NCI-H1417 treated with DMSO at 0.1 percent for 48 hours (cell line): ENCODE data around the gene AAR2.

Experiments used
- DNase-seq: peaks from one replicate; lab custom pipeline; 2025; lab: John Stamatoyannopoulos, UW

Gene AAR2

GRCh38 chr20:36260316-36260715 lies 24.0 kb downstream of the AAR2 start:
- DNase-seq, result no peak

GRCh38 chr20:36261389-36262105 lies 25.3 kb downstream of the AAR2 start:
- DNase-seq, result no peak

- no peak for DNase-seq
Observed at GRCh38 chr20:36262440-36262839, 26.2 kb downstream of the AAR2 start.

GRCh38 chr20:36264426-36265246 lies 28.4 kb downstream of the AAR2 start:
- no peak for DNase-seq

- no peak for DNase-seq
Observed at GRCh38 chr20:36266189-36266588, 29.9 kb downstream of the AAR2 start.

- DNase-seq, result no peak
Observed at GRCh38 chr20:36267605-36268381, 31.5 kb downstream of the AAR2 start.

- no peak for DNase-seq
Observed at GRCh38 chr20:36268440-36269342, 32.4 kb downstream of the AAR2 start.

- no peak for DNase-seq
Observed at GRCh38 chr20:36269507-36269906, 33.2 kb downstream of the AAR2 start.

GRCh38 chr20:36270744-36271638 lies 34.7 kb downstream of the AAR2 start:
- DNase-seq, result no peak

- no peak for DNase-seq
Observed at GRCh38 chr20:36271639-36272546, 35.6 kb downstream of the AAR2 start.

GRCh38 chr20:36272547-36273220 lies 36.4 kb downstream of the AAR2 start:
- no peak for DNase-seq

- no peak for DNase-seq
Observed at GRCh38 chr20:36273414-36274180, 37.3 kb downstream of the AAR2 start.

GRCh38 chr20:36274181-36274841 lies 38.0 kb downstream of the AAR2 start:
- no peak for DNase-seq

GRCh38 chr20:36275011-36275410 lies 38.7 kb downstream of the AAR2 start:
- DNase-seq, result no peak

GRCh38 chr20:36275441-36276189 lies 39.3 kb downstream of the AAR2 start:
- DNase-seq, result no peak

- DNase-seq, result no peak
Observed at GRCh38 chr20:36277546-36277945, 41.3 kb downstream of the AAR2 start.

GRCh38 chr20:36279362-36279761 lies 43.1 kb downstream of the AAR2 start:
- no peak for DNase-seq
